Skeletal muscle cell (primary cell): Measurements from ENCODE around the gene SMOC2.

ENCODE experiments used
- DNase-seq: peaks from one replicate; pipeline ENCODE4 v3.0.0-alpha.2; 2010; ENCODE audit warnings: low read depth
- H3K4me3 ChIP-seq: 2 replicates; pipeline ENCODE4 v1.5.1; 2011; ENCODE audit warnings: low read depth, mild to moderate bottlenecking, control low read depth, low read length, moderate library complexity

SMOC2 gene

GRCh38 chr6:168469926-168470325 is 28.9 kb downstream of the SMOC2 start:
- DNase-seq, result no peak
- no peak overlapping the region for H3K4me3 ChIP-seq

- no peak for DNase-seq
- H3K4me3 ChIP-seq, result no peak overlapping the region
Observed at GRCh38 chr6:168472363-168472762, 31.4 kb downstream of the SMOC2 start.

GRCh38 chr6:168473197-168473596 is 32.2 kb downstream of the SMOC2 start:
- no peak overlapping the region for H3K4me3 ChIP-seq

GRCh38 chr6:168475188-168476013 is 34.4 kb downstream of the SMOC2 start:
- no peak overlapping the region for H3K4me3 ChIP-seq
- no peak for DNase-seq

More at GRCh38 chr6:168473197-168473596, 32.2 kb downstream of the SMOC2 start:
- DNase-seq, result no peak

GRCh38 chr6:168479421-168479820 is 38.4 kb downstream of the SMOC2 start:
- no peak for DNase-seq
- H3K4me3 ChIP-seq, result no peak overlapping the region

- H3K4me3 ChIP-seq, result no peak overlapping the region
- no peak for DNase-seq
Observed at GRCh38 chr6:168480481-168480880, 39.5 kb downstream of the SMOC2 start.

GRCh38 chr6:168485818-168486217 is 44.8 kb downstream of the SMOC2 start:
- DNase-seq, result no peak
- H3K4me3 ChIP-seq, result no peak overlapping the region

GRCh38 chr6:168490757-168491156 is 49.8 kb downstream of the SMOC2 start:
- no peak overlapping the region for H3K4me3 ChIP-seq
- no peak for DNase-seq

- no peak for DNase-seq
- no peak overlapping the region for H3K4me3 ChIP-seq
Observed at GRCh38 chr6:168493976-168494375, 53.0 kb downstream of the SMOC2 start.

- DNase-seq, result no peak
- no peak overlapping the region for H3K4me3 ChIP-seq
Observed at GRCh38 chr6:168494726-168495125, 53.7 kb downstream of the SMOC2 start.

GRCh38 chr6:168495133-168495532 is 54.1 kb downstream of the SMOC2 start:
- H3K4me3 ChIP-seq, result no peak overlapping the region
- DNase-seq, result no peak

- H3K4me3 ChIP-seq, result no peak overlapping the region
- DNase-seq, result no peak
Observed at GRCh38 chr6:168495636-168496035, 54.7 kb downstream of the SMOC2 start.

GRCh38 chr6:168496139-168496996 is 55.4 kb downstream of the SMOC2 start:
- no peak for DNase-seq

GRCh38 chr6:168496997-168497331 is 56.0 kb downstream of the SMOC2 start:
- DNase-seq, result no peak
- no peak overlapping the region for H3K4me3 ChIP-seq

More at GRCh38 chr6:168496139-168496996, 55.4 kb downstream of the SMOC2 start:
- no peak overlapping the region for H3K4me3 ChIP-seq

GRCh38 chr6:168497381-168497780 is 56.4 kb downstream of the SMOC2 start:
- no peak overlapping the region for H3K4me3 ChIP-seq
- no peak for DNase-seq

GRCh38 chr6:168498161-168498843 is 57.3 kb downstream of the SMOC2 start:
- H3K4me3 ChIP-seq, result no peak overlapping the region
- no peak for DNase-seq

GRCh38 chr6:168499045-168499650 is 58.2 kb downstream of the SMOC2 start:
- DNase-seq, result no peak
- no peak overlapping the region for H3K4me3 ChIP-seq

GRCh38 chr6:168500519-168500918 is 59.5 kb downstream of the SMOC2 start:
- H3K4me3 ChIP-seq, result no peak overlapping the region
- DNase-seq, result no peak

- DNase-seq, result no peak
- H3K4me3 ChIP-seq, result no peak overlapping the region
Observed at GRCh38 chr6:168501561-168501960, 60.6 kb downstream of the SMOC2 start.

GRCh38 chr6:168504366-168504765 is 63.4 kb downstream of the SMOC2 start:
- H3K4me3 ChIP-seq, result no peak overlapping the region
- DNase-seq, result no peak
